Keratinocyte (primary cell): Measurements from ENCODE around the gene NPHP3. TPM values are rescaled to one million over a fixed set of nuclear protein-coding genes. Genes with fewer than 3 reads are reported as not detected.
"Not testable (repeated sequence)": the region's sequence is repeated elsewhere in the genome, so short reads cannot be mapped to it uniquely, and the experiment has no call there.

Experiments
- DNase-seq: peaks from one replicate; pipeline ENCODE4 v3.0.0-alpha.2; 2011; ENCODE audit warnings: low read depth, missing footprints, low spot score
- FAIRE-seq: peaks from 2 replicates; lab custom pipeline; 2011; peaks lifted over from hg19 to GRCh38; lab: Jason Lieb, UNC
- H2AFZ ChIP-seq: 2 replicates; pipeline ENCODE4 v1.6.0; 2012; ENCODE audit warnings: low read length, control low read depth, inconsistent platforms; ENCODE audit not compliant: control insufficient read depth
- H3K27ac ChIP-seq: 2 replicates; pipeline ENCODE4 v1.5.1; 2011; ENCODE audit warnings: low read length; ENCODE audit not compliant: control insufficient read depth, insufficient read depth
- H3K27me3 ChIP-seq: 3 replicates; pipeline ENCODE4 v1.6.0; 2011; ENCODE audit warnings: low read length; ENCODE audit not compliant: control insufficient read depth, insufficient read depth; ENCODE audit errors: extremely low read depth
- H3K36me3 ChIP-seq, 2 experiments: 2 replicates in 1 of 2; 3 replicates in 1 of 2; pipeline ENCODE4 v1.5.1; 2011; ENCODE audit warnings: low read length in 2 of 2, mild to moderate bottlenecking in 1 of 2; ENCODE audit not compliant: control insufficient read depth in 2 of 2, insufficient read depth in 2 of 2; ENCODE audit errors: extremely low read depth in 1 of 2
- H3K4me1 ChIP-seq: 3 replicates; pipeline ENCODE4 v1.5.1; 2011; ENCODE audit warnings: low read length; ENCODE audit not compliant: control insufficient read depth, insufficient read depth; ENCODE audit errors: extremely low read depth
- H3K4me2 ChIP-seq: 3 replicates; pipeline ENCODE4 v1.6.0; 2011; ENCODE audit warnings: low read depth, low read length; ENCODE audit not compliant: control insufficient read depth, insufficient read depth; ENCODE audit errors: extremely low read depth
- H3K4me3 ChIP-seq, 3 experiments: fragments of 200-600 bp in 1 of 3; sonication (generic) in 1 of 3; 2 replicates in 2 of 3; 3 replicates in 1 of 3; pipeline ENCODE4 v1.5.1; 2011 to 2016; ENCODE audit warnings: low read length in 3 of 3, mild to moderate bottlenecking in 3 of 3, control low read depth in 2 of 3, inconsistent platforms in 1 of 3, low read depth in 1 of 3, mixed read lengths in 1 of 3, mixed run types in 1 of 3, moderate library complexity in 1 of 3; ENCODE audit not compliant: control insufficient read depth in 2 of 3, insufficient read depth in 2 of 3; ENCODE audit errors: extremely low read depth in 1 of 3
- H3K79me2 ChIP-seq: 2 replicates; pipeline ENCODE4 v1.6.0; 2012; ENCODE audit warnings: low read length; ENCODE audit not compliant: control insufficient read depth, insufficient read depth
- H3K9ac ChIP-seq: 3 replicates; pipeline ENCODE4 v1.6.0; 2011; ENCODE audit warnings: low read length; ENCODE audit not compliant: control insufficient read depth, insufficient read depth; ENCODE audit errors: extremely low read depth
- H3K9me1 ChIP-seq: 3 replicates; pipeline ENCODE4 v1.6.0; 2011; ENCODE audit warnings: low read length; ENCODE audit not compliant: control insufficient read depth, insufficient read depth; ENCODE audit errors: extremely low read depth
- H3K9me3 ChIP-seq: 2 replicates; pipeline ENCODE4 v1.5.1; 2012; ENCODE audit warnings: low read depth, low read length; ENCODE audit not compliant: control insufficient read depth
- H4K20me1 ChIP-seq: 3 replicates; pipeline ENCODE4 v1.6.0; 2011; ENCODE audit warnings: low read length; ENCODE audit not compliant: control insufficient read depth, insufficient read depth; ENCODE audit errors: extremely low read depth
- CTCF ChIP-seq, 3 experiments: IDR thresholded peaks in 1 of 3; conservative IDR thresholded peaks in 1 of 3; optimal IDR thresholded peaks in 1 of 3; 2 replicates in 2 of 3; 3 replicates in 1 of 3; pipeline versions ENCODE3 to v1.5.1; 2011; ENCODE audit warnings: low read length in 3 of 3, mild to moderate bottlenecking in 3 of 3, moderate library complexity in 2 of 3, control low read depth in 1 of 3, inconsistent platforms in 1 of 3; ENCODE audit not compliant: insufficient read depth in 2 of 3; ENCODE audit errors: extremely low read depth in 1 of 3
- EZH2 ChIP-seq: IDR thresholded peaks from one replicate; pipeline ENCODE4 v1.6.1; 2012; ENCODE audit warnings: inconsistent platforms, mild to moderate bottlenecking, low read length, moderate library complexity
- dilution Hi-C: fragments of 300-500 bp; cut with MboI; formaldehyde crosslinking; loops from one replicate; pipeline ENCODE4 v1.7.0; 2020; ENCODE audit warnings: low sequenced_read_pairs; ENCODE audit not compliant: extremely low pct_ligation_motif_present
- polyA plus RNA-seq, 5 experiments: library from polyadenylated mRNA; depleted of rRNA in 3 of 5; stranded (reverse) in 3 of 5; stranded (forward) in 1 of 5; unstranded in 1 of 5; fragments of >200 nt; gene quantifications; 1 replicate in 1 of 5; 2 replicates in 3 of 5; 3 replicates in 1 of 5; pipeline versions ENCODE4 v1.2.1 to v1.2.3, GENCODE V29; 2011 to 2012; ENCODE audit warnings: missing spikeins in 2 of 5, low read depth in 1 of 5, low replicate concordance in 1 of 5

NPHP3 gene
- polyA plus RNA-seq, 1 donor (not counting 4 experiments of a cell fraction or from before 2014, with no cell fraction given): 22.4 TPM

- no peak overlapping the region for H3K4me2 ChIP-seq
- H3K79me2 ChIP-seq: no peaks in the 10 kb centered on the region
- H3K9me3 ChIP-seq: no peaks in the 10 kb centered on the region
- no peaks in the 10 kb centered on the region for H4K20me1 ChIP-seq
- no peak overlapping the region for H3K27ac ChIP-seq
- H3K36me3 ChIP-seq: no peaks in the 10 kb centered on the region
- no peaks in the 10 kb centered on the region for H3K9me1 ChIP-seq
- FAIRE-seq: no peak
- no peak overlapping the region for H3K9ac ChIP-seq
- H3K4me3 ChIP-seq: no peak overlapping the region
- TF ChIP-seq EZH2: no peak
- no peak for TF ChIP-seq CTCF (optimal IDR thresholded peaks at IDR 0.05 in 1 of 3, IDR thresholded peaks at IDR 0.05 in 1 of 3, conservative IDR thresholded peaks at IDR 0.05 in 1 of 3; ENCODE audit: extremely low read depth in 1 of 3, insufficient read depth in 2 of 3, low read length in 3 of 3)
- H3K27me3 ChIP-seq: no peaks in the 10 kb centered on the region
- dilution Hi-C loops: no loop called here
- no peaks in the 10 kb centered on the region for H3K4me1 ChIP-seq
- no peak for DNase-seq
- no peak overlapping the region for H2AFZ ChIP-seq
Measured at GRCh38 chr3:132749786-132750185, 27.6 kb upstream of the NPHP3 start.

- DNase-seq, H3K4me1 ChIP-seq, H3K27ac ChIP-seq, H3K4me2 ChIP-seq, dilution Hi-C loops, FAIRE-seq, H3K9me3 ChIP-seq, H3K79me2 ChIP-seq, H3K4me3 ChIP-seq, H3K9me1 ChIP-seq, H3K27me3 ChIP-seq, H3K36me3 ChIP-seq, H4K20me1 ChIP-seq, H2AFZ ChIP-seq, H3K9ac ChIP-seq: not testable (repeated sequence)
Measured at GRCh38 chr3:132746720-132747119, 24.5 kb upstream of the NPHP3 start.

- H3K4me3 ChIP-seq: no peak overlapping the region
- H3K9ac ChIP-seq: no peak overlapping the region
- no peak overlapping the region for H3K27ac ChIP-seq
- DNase-seq: no peak
- H3K9me1 ChIP-seq: no peaks in the 10 kb centered on the region
- H3K36me3 ChIP-seq: no peaks in the 10 kb centered on the region
- H4K20me1 ChIP-seq: no peaks in the 10 kb centered on the region
- no peak for FAIRE-seq
- no peaks in the 10 kb centered on the region for H3K27me3 ChIP-seq
- H3K9me3 ChIP-seq: no peaks in the 10 kb centered on the region
- dilution Hi-C loops: no loop called here
- TF ChIP-seq EZH2: no peak
- TF ChIP-seq CTCF (optimal IDR thresholded peaks at IDR 0.05 in 1 of 3, IDR thresholded peaks at IDR 0.05 in 1 of 3, conservative IDR thresholded peaks at IDR 0.05 in 1 of 3; ENCODE audit: extremely low read depth in 1 of 3, insufficient read depth in 2 of 3, low read length in 3 of 3): no peak
- no peak overlapping the region for H3K4me2 ChIP-seq
- no peaks in the 10 kb centered on the region for H3K4me1 ChIP-seq
- H3K79me2 ChIP-seq: no peaks in the 10 kb centered on the region
- no peak overlapping the region for H2AFZ ChIP-seq
Measured at GRCh38 chr3:132738314-132738713, 16.1 kb upstream of the NPHP3 start.
